ENCODE results near the gene ASB5. TPM values are rescaled to one million over a fixed set of nuclear protein-coding genes. Genes with fewer than 3 reads are reported as not detected.
"Not testable (repeated sequence)": the region's sequence is repeated elsewhere in the genome, so short reads cannot be mapped to it uniquely, and the experiment has no call there.

The ASB5 gene
- polyA plus RNA-seq, 3 donors, result not detected

DNA sequence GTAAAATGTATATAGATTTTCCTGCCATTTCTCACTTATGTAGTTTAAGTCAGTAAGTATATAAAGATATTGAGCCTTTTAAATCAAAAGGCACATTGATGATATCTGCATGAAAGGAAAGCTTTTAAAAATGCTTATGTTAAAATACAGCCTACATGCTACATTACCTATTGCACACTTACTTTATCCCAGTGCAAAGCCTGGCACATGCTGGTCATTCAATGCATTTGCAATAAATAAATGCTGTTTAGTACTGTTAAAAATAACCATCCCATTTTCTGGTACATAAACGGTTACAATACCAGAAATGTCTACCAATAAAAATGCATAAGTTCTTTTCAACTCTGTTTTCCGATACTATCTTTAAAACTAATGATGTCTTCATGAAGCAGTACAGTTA lies 51.5 kb downstream of the ASB5 start:
- intact Hi-C loops (cut with micrococcal nuclease), result no loop called here
- no peaks in the 10 kb centered on the region for H3K36me3 ChIP-seq (replicated peaks in 1 of 2; ENCODE audit: control insufficient read depth in 1 of 2, insufficient read depth in 2 of 2, low read length in 2 of 2)
- H3K4me3 ChIP-seq (replicated peaks in 1 of 3; ENCODE audit: low read depth in 2 of 3, low read length in 3 of 3), result no peak overlapping the region
- no peak overlapping the region for H3K9ac ChIP-seq (ENCODE audit: insufficient read depth, low read length, poor library complexity, severe bottlenecking)
- Mint-ChIP-seq H3K4me3 (no peak overlapping the region), H3K27me3 (ENCODE audit: low read depth in 3 of 3) (no peaks in the 10 kb centered on the region), H3K9me3 (peaks cover 0 to 2% (median 1%) of the 10 kb centered on the region in 7 donors), H3K36me3 (no peaks in the 10 kb centered on the region), H3K4me1 (no peaks in the 10 kb centered on the region), H3K27ac (no peak overlapping the region)
- DNase-seq, result no peak
- TF ChIP-seq, protein P1, sequence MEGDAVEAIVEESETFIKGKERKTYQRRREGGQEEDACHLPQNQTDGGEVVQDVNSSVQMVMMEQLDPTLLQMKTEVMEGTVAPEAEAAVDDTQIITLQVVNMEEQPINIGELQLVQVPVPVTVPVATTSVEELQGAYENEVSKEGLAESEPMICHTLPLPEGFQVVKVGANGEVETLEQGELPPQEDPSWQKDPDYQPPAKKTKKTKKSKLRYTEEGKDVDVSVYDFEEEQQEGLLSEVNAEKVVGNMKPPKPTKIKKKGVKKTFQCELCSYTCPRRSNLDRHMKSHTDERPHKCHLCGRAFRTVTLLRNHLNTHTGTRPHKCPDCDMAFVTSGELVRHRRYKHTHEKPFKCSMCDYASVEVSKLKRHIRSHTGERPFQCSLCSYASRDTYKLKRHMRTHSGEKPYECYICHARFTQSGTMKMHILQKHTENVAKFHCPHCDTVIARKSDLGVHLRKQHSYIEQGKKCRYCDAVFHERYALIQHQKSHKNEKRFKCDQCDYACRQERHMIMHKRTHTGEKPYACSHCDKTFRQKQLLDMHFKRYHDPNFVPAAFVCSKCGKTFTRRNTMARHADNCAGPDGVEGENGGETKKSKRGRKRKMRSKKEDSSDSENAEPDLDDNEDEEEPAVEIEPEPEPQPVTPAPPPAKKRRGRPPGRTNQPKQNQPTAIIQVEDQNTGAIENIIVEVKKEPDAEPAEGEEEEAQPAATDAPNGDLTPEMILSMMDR (IDR thresholded peaks at IDR 0.05), result no peak
- no peaks in the 10 kb centered on the region for H3K9me3 ChIP-seq (replicated peaks in 1 of 2; ENCODE audit: control insufficient read depth in 1 of 2, insufficient read depth in 1 of 2, low read length in 2 of 2)
- WGBS (ENCODE audit: insufficient coverage), result no CpG with 5 or more reads among the region's 2 CpGs
- no peaks in the 10 kb centered on the region for H4K20me1 ChIP-seq (ENCODE audit: insufficient read depth, low read length)
- H2AFZ ChIP-seq (ENCODE audit: insufficient read depth, low read depth, low read length, poor library complexity, severe bottlenecking), result no peak overlapping the region
- no peak overlapping the region for H3K4me2 ChIP-seq (replicated peaks; ENCODE audit: extremely low read depth, low read length, poor library complexity, severe bottlenecking)
- peaks cover 0 to 2% of the 10 kb centered on the region in 2 donors for H3K27me3 ChIP-seq (ENCODE audit: control insufficient read depth in 2 of 2, insufficient read depth in 2 of 2, low read length in 2 of 2)
- H3K4me1 ChIP-seq (ENCODE audit: control insufficient read depth in 1 of 2, insufficient read depth in 2 of 2, low read length in 2 of 2), result no peaks in the 10 kb centered on the region
- no peaks in the 10 kb centered on the region for H3K79me2 ChIP-seq (ENCODE audit: insufficient read depth, low read length)
- no peak overlapping the region for H3K27ac ChIP-seq (ENCODE audit: low read depth in 1 of 2, low read length in 2 of 2)

DNA sequence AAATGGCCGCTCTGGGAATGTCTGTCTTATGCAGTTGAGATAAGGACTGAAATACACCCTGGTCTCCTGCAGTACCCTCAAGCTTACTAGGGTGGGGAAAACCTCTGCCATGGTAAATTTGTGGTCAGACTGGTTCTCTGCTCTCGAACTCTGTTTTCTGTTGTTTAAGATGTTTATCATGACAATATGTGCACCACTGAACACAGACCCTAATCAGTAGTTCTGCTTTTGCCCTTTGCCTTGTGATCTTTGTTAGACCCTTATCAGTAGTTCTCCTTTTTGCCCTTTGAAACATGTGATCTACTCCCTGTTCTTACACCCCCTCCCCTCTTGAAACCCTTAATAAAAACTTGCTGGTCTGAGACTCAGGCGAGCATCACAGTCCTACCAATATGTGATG lies 56.7 kb downstream of the ASB5 start:
- DNase-seq; H3K4me2 ChIP-seq (replicated peaks; ENCODE audit: extremely low read depth, low read length, poor library complexity, severe bottlenecking); H3K9me3 ChIP-seq (replicated peaks in 1 of 2; ENCODE audit: control insufficient read depth in 1 of 2, insufficient read depth in 1 of 2, low read length in 2 of 2); H3K9ac ChIP-seq (ENCODE audit: insufficient read depth, low read length, poor library complexity, severe bottlenecking); H3K36me3 Mint-ChIP-seq; H3K4me1 ChIP-seq (ENCODE audit: control insufficient read depth in 1 of 2, insufficient read depth in 2 of 2, low read length in 2 of 2); intact Hi-C loops (cut with micrococcal nuclease); H3K36me3 ChIP-seq (replicated peaks in 1 of 2; ENCODE audit: control insufficient read depth in 1 of 2, insufficient read depth in 2 of 2, low read length in 2 of 2); H3K4me3 ChIP-seq (replicated peaks in 1 of 3; ENCODE audit: low read depth in 2 of 3, low read length in 3 of 3); H3K27me3 Mint-ChIP-seq (ENCODE audit: low read depth in 3 of 3); H4K20me1 ChIP-seq (ENCODE audit: insufficient read depth, low read length); H3K27ac Mint-ChIP-seq; H3K79me2 ChIP-seq (ENCODE audit: insufficient read depth, low read length); H3K27ac ChIP-seq (ENCODE audit: low read depth in 1 of 2, low read length in 2 of 2); H3K4me1 Mint-ChIP-seq; H2AFZ ChIP-seq (ENCODE audit: insufficient read depth, low read depth, low read length, poor library complexity, severe bottlenecking); H3K27me3 ChIP-seq (ENCODE audit: control insufficient read depth in 2 of 2, insufficient read depth in 2 of 2, low read length in 2 of 2); H3K4me3 Mint-ChIP-seq: not testable (repeated sequence)
- WGBS (ENCODE audit: insufficient coverage), result 100% methylated on average over 1 of the region's 3 CpGs
- H3K9me3 Mint-ChIP-seq, result peaks cover 1 to 15% (median 4%) of the 10 kb centered on the region in 7 donors

Measured in CD14-positive monocyte (primary cell).